WI38 (cell line): Measurements from ENCODE around the gene NFATC2.

Experiments
- H3K4me3 ChIP-seq: 2 replicates; pipeline ENCODE4 v1.5.1; 2011; ENCODE audit warnings: low read depth, mild to moderate bottlenecking, control low read depth, low read length
- CTCF ChIP-seq: IDR thresholded peaks from 2 replicates; pipeline ENCODE4 v1.5.1; 2012; ENCODE audit warnings: low read depth, mild to moderate bottlenecking, control low read depth, low read length

The NFATC2 gene

DNA sequence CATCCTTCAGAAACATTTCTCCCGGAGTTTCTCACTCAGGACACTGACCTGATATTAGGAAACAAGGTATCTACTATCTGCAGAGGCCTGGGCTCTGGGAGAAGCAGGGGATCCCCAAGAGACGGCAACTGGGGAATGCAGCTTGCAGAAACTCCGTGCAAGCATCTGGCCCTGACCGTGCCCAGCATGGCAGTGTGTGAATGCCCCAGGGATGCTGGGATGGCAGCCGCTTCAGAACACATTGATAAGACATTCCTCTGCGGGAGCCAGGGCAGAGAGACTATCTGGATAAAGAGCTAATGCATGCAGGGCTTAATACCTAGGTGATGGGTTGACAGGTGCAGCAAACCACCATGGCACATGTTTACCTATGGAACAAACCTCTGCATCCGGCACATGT is 55.4 kb downstream of the NFATC2 start:
- no peak overlapping the region for H3K4me3 ChIP-seq

DNA sequence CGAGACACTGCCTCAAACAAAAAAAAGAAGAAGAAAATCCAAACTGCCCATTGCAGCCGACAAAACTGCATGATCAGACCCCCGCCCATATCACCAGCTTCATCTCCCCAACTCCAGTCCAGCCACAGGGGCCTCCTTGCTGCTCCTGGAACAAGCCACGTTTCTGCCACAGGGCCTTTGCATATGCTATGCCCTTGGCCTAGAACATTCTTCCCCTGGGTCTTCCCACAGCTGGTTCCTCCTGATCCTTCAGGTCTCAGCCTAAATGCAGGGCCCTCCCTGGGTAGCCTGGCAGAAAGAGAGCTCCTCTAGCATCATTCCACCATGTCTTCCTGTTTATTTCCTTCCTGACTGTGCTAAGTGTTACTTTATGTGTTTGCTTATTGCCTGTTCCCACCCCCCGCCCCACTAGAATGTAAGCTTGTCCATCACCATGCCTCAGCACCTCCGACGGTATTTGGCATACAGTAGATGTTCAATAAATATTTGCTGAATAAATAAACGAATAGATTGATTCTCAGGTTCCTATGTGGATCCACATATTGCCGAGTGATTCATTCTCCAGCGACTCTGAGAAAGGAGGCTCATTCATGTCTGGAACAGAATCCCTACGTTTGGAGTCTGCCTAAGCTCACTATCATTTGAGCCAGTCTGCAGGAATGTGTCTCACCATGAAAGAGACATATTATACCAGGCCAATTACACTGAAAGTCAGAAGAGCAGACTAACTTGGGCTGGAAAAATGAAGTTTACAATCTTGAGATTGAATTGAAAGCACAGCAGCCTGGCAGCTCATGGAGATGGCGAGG is 56.1 kb downstream of the NFATC2 start:
- H3K4me3 ChIP-seq, result no peak overlapping the region
- TF ChIP-seq CTCF, result no peak

More for the DNA sequence above, 55.4 kb downstream of the NFATC2 start:
- no peak for TF ChIP-seq CTCF

DNA sequence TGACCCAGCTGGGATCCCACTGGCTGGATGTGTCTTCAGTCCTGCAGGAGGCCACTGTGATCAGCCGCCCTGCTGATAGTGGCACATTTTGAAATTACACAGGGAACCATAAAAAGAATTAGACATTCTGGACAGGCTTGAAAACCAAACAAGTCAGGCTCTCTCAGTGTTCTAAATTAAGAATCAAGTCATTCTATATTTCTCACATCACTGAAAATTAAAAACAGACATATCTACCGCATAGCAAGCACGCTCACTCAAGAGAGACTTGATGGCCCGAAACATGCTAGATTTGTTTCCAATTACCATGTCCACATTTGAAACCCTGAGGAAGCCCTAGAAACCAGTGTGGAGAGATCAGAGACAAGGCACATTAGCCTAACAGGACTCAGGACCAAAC is 57.7 kb downstream of the NFATC2 start:
- TF ChIP-seq CTCF, result no peak
- H3K4me3 ChIP-seq, result no peak overlapping the region

DNA sequence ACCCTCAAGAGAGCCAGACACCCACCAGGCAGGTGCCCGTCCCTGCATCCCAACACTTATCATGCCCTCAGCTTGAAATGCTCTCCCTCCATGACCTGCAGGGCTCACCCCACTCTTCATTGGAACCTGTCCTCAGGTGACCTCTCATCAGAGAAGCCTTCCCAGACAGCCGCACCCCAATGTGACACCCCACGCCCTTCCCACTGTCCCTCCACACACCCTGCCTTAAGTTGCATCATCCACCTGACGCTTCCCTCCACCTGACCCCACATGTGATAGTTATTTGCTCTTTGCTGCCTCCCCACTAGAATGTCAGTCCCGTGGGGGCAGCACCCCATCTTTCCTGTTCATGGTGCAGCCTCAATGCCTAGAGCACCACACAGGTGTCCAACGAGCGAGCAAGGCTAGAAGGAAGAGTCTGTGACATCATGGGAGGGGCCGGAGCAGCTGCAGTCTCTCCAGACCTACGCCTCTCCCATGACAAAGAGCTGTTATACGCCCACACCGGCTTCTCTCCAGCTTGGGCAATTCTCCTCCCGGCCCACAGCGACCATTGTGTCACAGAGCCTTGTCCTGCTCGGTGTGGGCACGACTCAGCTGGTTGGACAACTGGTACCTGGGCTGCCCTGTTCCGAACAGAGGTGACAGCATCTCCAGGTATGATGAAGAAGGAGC is 58.2 kb downstream of the NFATC2 start:
- TF ChIP-seq CTCF, result no peak
- no peak overlapping the region for H3K4me3 ChIP-seq

DNA sequence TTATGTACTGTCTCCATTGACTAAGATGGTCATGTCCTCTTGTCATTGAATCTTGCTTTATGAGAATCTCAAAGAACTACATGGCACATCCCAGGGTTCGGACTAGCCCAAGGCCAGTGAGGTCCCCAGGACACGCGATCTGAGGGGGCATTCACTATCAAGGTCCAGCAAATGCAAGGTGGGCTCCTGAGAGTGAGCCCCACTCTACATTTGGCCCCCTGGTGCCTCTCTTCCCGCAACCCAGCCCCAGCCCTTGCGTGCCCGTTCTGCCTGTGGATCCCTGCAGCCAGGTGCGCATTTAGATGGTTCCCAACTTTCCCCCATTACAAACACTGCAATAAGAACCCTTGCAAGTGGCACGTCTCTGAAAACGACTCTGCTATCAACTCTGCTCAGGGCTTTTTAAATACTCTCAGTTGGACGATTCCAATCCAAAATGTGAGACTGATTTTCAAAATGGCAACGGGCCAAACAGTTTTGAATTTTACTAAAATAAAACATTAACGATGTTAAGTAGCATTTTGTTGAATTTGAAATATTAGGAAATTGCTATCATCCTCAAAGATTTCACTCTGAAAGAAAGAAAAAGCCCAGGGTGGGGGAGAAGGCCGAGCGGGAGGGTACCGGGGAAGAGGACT is 59.6 kb downstream of the NFATC2 start:
- H3K4me3 ChIP-seq, result no peak overlapping the region
- TF ChIP-seq CTCF, result no peak

GRCh38 chr20:51481341-51481914 is 61.1 kb downstream of the NFATC2 start:
- no peak for TF ChIP-seq CTCF
- H3K4me3 ChIP-seq, result no peak overlapping the region
